ENCODE results near the gene HNRNPLL.

The HNRNPLL gene

GRCh38 chr2:38517284-38517683 is 85.4 kb downstream of the HNRNPLL start:
- TF ChIP-seq, protein P1, sequence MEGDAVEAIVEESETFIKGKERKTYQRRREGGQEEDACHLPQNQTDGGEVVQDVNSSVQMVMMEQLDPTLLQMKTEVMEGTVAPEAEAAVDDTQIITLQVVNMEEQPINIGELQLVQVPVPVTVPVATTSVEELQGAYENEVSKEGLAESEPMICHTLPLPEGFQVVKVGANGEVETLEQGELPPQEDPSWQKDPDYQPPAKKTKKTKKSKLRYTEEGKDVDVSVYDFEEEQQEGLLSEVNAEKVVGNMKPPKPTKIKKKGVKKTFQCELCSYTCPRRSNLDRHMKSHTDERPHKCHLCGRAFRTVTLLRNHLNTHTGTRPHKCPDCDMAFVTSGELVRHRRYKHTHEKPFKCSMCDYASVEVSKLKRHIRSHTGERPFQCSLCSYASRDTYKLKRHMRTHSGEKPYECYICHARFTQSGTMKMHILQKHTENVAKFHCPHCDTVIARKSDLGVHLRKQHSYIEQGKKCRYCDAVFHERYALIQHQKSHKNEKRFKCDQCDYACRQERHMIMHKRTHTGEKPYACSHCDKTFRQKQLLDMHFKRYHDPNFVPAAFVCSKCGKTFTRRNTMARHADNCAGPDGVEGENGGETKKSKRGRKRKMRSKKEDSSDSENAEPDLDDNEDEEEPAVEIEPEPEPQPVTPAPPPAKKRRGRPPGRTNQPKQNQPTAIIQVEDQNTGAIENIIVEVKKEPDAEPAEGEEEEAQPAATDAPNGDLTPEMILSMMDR (IDR thresholded peaks at IDR 0.05; ENCODE audit: low read depth, low read length, missing control alignments) = no peak
- H3K4me3 ChIP-seq (ENCODE audit: low read depth, low read length) = no peak overlapping the region
- no peak for DNase-seq (ENCODE audit: low read depth)

GRCh38 chr2:38516526-38516925 is 86.2 kb downstream of the HNRNPLL start:
- DNase-seq (ENCODE audit: low read depth) = no peak
- TF ChIP-seq, protein P1 (IDR thresholded peaks at IDR 0.05; ENCODE audit: low read depth, low read length, missing control alignments) = no peak
- no peak overlapping the region for H3K4me3 ChIP-seq (ENCODE audit: low read depth, low read length)

- TF ChIP-seq, protein P1 (IDR thresholded peaks at IDR 0.05; ENCODE audit: low read depth, low read length, missing control alignments) = no peak
- no peak for DNase-seq (ENCODE audit: low read depth)
- H3K4me3 ChIP-seq (ENCODE audit: low read depth, low read length) = no peak overlapping the region
These were observed 86.6 kb downstream of the HNRNPLL start for GRCh38 chr2:38516122-38516521.

DNA sequence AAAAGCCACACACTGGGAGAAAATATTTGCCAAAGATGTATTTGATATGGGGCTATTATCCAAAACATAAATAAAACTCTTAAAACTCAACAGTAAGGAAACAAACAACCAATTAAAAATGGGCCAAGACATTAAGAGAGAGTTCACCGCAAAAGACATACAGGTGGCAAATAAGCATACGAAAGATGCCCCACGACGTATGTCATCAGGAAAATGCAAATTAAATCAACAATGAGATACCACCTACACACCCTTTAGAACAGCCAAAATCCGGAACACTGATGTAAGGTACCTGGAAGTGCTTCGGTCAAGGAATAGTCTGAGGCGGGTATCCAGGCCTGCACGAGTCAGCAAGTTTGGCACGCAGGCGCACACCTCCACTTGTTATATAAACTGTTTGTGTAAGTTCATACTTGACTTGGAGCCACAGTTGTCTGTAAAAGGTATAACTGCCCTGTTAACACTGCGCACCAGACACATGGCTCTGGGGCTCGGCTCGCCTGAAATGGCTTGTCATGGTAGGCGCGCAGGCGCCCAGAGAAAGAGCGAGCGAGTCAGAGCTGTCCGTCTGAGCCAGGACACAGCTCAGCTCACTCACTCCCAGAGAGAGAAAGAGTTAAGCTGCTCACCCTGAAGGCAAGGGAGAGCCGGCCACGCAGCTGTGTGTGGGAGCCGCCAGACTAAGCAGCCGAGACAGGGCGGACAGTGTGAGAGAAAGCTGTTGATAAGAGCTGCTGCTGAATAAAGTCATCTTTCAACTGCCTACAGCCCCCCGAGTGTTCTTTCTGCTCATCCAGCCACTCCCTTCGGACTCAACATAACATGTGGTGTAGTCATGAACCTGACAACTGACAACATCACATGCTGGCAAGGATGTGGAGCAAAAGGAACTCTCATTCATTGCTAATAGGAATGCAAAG is 87.3 kb downstream of the HNRNPLL start:
- H3K4me3 ChIP-seq (ENCODE audit: low read depth, low read length) = no peak overlapping the region
- TF ChIP-seq, protein P1 (IDR thresholded peaks at IDR 0.05; ENCODE audit: low read depth, low read length, missing control alignments) = no peak
- no peak for DNase-seq (ENCODE audit: low read depth)

- TF ChIP-seq, protein P1 (IDR thresholded peaks at IDR 0.05; ENCODE audit: low read depth, low read length, missing control alignments) = no peak
- DNase-seq (ENCODE audit: low read depth) = no peak
- H3K4me3 ChIP-seq (ENCODE audit: low read depth, low read length) = no peak overlapping the region
These were observed 88.0 kb downstream of the HNRNPLL start for GRCh38 chr2:38514603-38515154.

DNA sequence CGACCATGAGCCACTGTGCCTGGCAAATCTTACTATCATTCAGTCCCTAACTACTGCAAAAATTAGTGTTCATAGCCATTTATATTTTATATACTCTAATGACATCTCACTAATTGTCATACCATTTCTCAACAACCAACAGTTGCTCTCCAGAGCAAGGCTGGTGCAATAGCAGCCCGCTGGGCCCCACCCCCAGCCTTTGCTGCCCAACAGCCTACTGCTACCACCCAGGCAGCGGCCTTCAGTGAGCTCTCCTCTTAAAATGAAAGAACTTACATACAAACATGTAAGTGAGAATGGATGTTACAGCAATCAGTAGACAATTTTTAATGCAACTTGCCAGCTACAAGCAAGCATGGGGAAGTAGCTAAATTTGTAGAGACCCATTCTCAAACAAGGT is 90.5 kb downstream of the HNRNPLL start:
- DNase-seq (ENCODE audit: low read depth) = no peak
- H3K4me3 ChIP-seq (ENCODE audit: low read depth, low read length) = no peak overlapping the region
- TF ChIP-seq, protein P1 (IDR thresholded peaks at IDR 0.05; ENCODE audit: low read depth, low read length, missing control alignments) = no peak
